Loucy (cell line): ENCODE data around the gene BEST1.

Experiments used
- CTCF ChIP-seq: fragments of 200-600 bp; sonication (generic); conservative IDR thresholded peaks from 2 replicates; pipeline ENCODE4 v1.5.1; 2014; ENCODE audit warnings: mild to moderate bottlenecking, antibody characterized with exemption, low read length
- EZH2phosphoT487 ChIP-seq: fragments of 200-600 bp; IDR thresholded peaks from 2 replicates; pipeline ENCODE4 v1.6.1; 2018; ENCODE audit warnings: antibody characterized with exemption, mild to moderate bottlenecking, moderate library complexity, borderline replicate concordance

- no peak for TF ChIP-seq CTCF
- no peak for TF ChIP-seq EZH2phosphoT487
Observed at GRCh38 chr11:61966734-61967115, 16.6 kb downstream of the BEST1 start.
